Activated naive CD4-positive, alpha-beta T cell treated with anti-CD3 and anti-CD28 coated beads, Interleukin-2, amount 50 U/mL, for 24 hours (primary cell): ENCODE measurements around the gene COL27A1.

Source experiments
- H3K27ac Mint-ChIP-seq: one replicate; pipeline ENCODE4 v1.8.0; 2021; ENCODE audit warnings: mild to moderate bottlenecking, mixed read lengths
- H3K27me3 Mint-ChIP-seq: one replicate; pipeline ENCODE4 v1.8.0; 2021; ENCODE audit warnings: mixed read lengths
- H3K36me3 Mint-ChIP-seq: one replicate; pipeline ENCODE4 v1.8.0; 2021; ENCODE audit warnings: mixed read lengths
- H3K4me1 Mint-ChIP-seq: one replicate; pipeline ENCODE4 v1.8.0; 2021; ENCODE audit warnings: mixed read lengths
- H3K4me3 Mint-ChIP-seq: one replicate; pipeline ENCODE4 v1.8.0; 2021; ENCODE audit warnings: mild to moderate bottlenecking, mixed read lengths
- H3K9me3 Mint-ChIP-seq: one replicate; pipeline ENCODE4 v1.8.0; 2021; ENCODE audit warnings: mixed read lengths

The COL27A1 gene

GRCh38 chr9:114210691-114211276 lies 55.4 kb downstream of the COL27A1 start:
- H3K9me3 Mint-ChIP-seq: no peaks in the 10 kb centered on the region
- no peak overlapping the region for H3K4me3 Mint-ChIP-seq
- H3K36me3 Mint-ChIP-seq: no peaks in the 10 kb centered on the region
- no peaks in the 10 kb centered on the region for H3K4me1 Mint-ChIP-seq
- H3K27ac Mint-ChIP-seq: no peak overlapping the region
- no peaks in the 10 kb centered on the region for H3K27me3 Mint-ChIP-seq

- no peaks in the 10 kb centered on the region for H3K9me3 Mint-ChIP-seq
- no peak overlapping the region for H3K27ac Mint-ChIP-seq
- H3K4me3 Mint-ChIP-seq: no peak overlapping the region
- no peaks in the 10 kb centered on the region for H3K36me3 Mint-ChIP-seq
- H3K4me1 Mint-ChIP-seq: no peaks in the 10 kb centered on the region
- no peaks in the 10 kb centered on the region for H3K27me3 Mint-ChIP-seq
Measured at GRCh38 chr9:114212826-114213225, 57.5 kb downstream of the COL27A1 start.

GRCh38 chr9:114213566-114213965 lies 58.2 kb downstream of the COL27A1 start:
- no peak overlapping the region for H3K4me3 Mint-ChIP-seq
- H3K9me3 Mint-ChIP-seq: no peaks in the 10 kb centered on the region
- no peaks in the 10 kb centered on the region for H3K27me3 Mint-ChIP-seq
- H3K27ac Mint-ChIP-seq: no peak overlapping the region
- H3K36me3 Mint-ChIP-seq: no peaks in the 10 kb centered on the region
- H3K4me1 Mint-ChIP-seq: no peaks in the 10 kb centered on the region

- no peak overlapping the region for H3K4me3 Mint-ChIP-seq
Measured at GRCh38 chr9:114214181-114214580, 58.8 kb downstream of the COL27A1 start.

GRCh38 chr9:114214686-114215414 lies 59.5 kb downstream of the COL27A1 start:
- H3K9me3 Mint-ChIP-seq: no peaks in the 10 kb centered on the region
- H3K27me3 Mint-ChIP-seq: no peaks in the 10 kb centered on the region
- H3K4me1 Mint-ChIP-seq: no peaks in the 10 kb centered on the region
- H3K36me3 Mint-ChIP-seq: no peaks in the 10 kb centered on the region
- H3K4me3 Mint-ChIP-seq: no peak overlapping the region
- H3K27ac Mint-ChIP-seq: no peak overlapping the region

More at GRCh38 chr9:114214181-114214580, 58.8 kb downstream of the COL27A1 start:
- Mint-ChIP-seq H3K9me3 (no peaks in the 10 kb centered on the region), H3K4me1 (no peaks in the 10 kb centered on the region), H3K27me3 (no peaks in the 10 kb centered on the region), H3K27ac (no peak overlapping the region), H3K36me3 (no peaks in the 10 kb centered on the region)

GRCh38 chr9:114216081-114216480 lies 60.7 kb downstream of the COL27A1 start:
- H3K27ac Mint-ChIP-seq: no peak overlapping the region
- H3K9me3 Mint-ChIP-seq: no peaks in the 10 kb centered on the region
- H3K36me3 Mint-ChIP-seq: no peaks in the 10 kb centered on the region
- H3K4me3 Mint-ChIP-seq: no peak overlapping the region
- no peaks in the 10 kb centered on the region for H3K27me3 Mint-ChIP-seq
- H3K4me1 Mint-ChIP-seq: no peaks in the 10 kb centered on the region

GRCh38 chr9:114216976-114217375 lies 61.6 kb downstream of the COL27A1 start:
- Mint-ChIP-seq H3K27ac (no peak overlapping the region), H3K4me3 (no peak overlapping the region), H3K36me3 (no peaks in the 10 kb centered on the region), H3K4me1 (no peaks in the 10 kb centered on the region), H3K27me3 (no peaks in the 10 kb centered on the region), H3K9me3 (no peaks in the 10 kb centered on the region)

- H3K4me3 Mint-ChIP-seq: no peak overlapping the region
- no peaks in the 10 kb centered on the region for H3K9me3 Mint-ChIP-seq
- no peaks in the 10 kb centered on the region for H3K27me3 Mint-ChIP-seq
- H3K4me1 Mint-ChIP-seq: no peaks in the 10 kb centered on the region
- no peak overlapping the region for H3K27ac Mint-ChIP-seq
- no peaks in the 10 kb centered on the region for H3K36me3 Mint-ChIP-seq
Measured at GRCh38 chr9:114218264-114219120, 63.2 kb downstream of the COL27A1 start.

GRCh38 chr9:114220061-114220541 lies 64.8 kb downstream of the COL27A1 start:
- Mint-ChIP-seq H3K4me1 (no peaks in the 10 kb centered on the region), H3K36me3 (no peaks in the 10 kb centered on the region), H3K4me3 (no peak overlapping the region), H3K27me3 (no peaks in the 10 kb centered on the region), H3K9me3 (no peaks in the 10 kb centered on the region), H3K27ac (no peak overlapping the region)

- H3K36me3 Mint-ChIP-seq: no peaks in the 10 kb centered on the region
- no peak overlapping the region for H3K4me3 Mint-ChIP-seq
- H3K27ac Mint-ChIP-seq: no peak overlapping the region
- no peaks in the 10 kb centered on the region for H3K27me3 Mint-ChIP-seq
- H3K4me1 Mint-ChIP-seq: no peaks in the 10 kb centered on the region
- H3K9me3 Mint-ChIP-seq: no peaks in the 10 kb centered on the region
Measured at GRCh38 chr9:114221706-114222465, 66.5 kb downstream of the COL27A1 start.

GRCh38 chr9:114223564-114224246 lies 68.4 kb downstream of the COL27A1 start:
- no peak overlapping the region for H3K27ac Mint-ChIP-seq
- H3K27me3 Mint-ChIP-seq: no peaks in the 10 kb centered on the region
- H3K36me3 Mint-ChIP-seq: no peaks in the 10 kb centered on the region
- no peaks in the 10 kb centered on the region for H3K4me1 Mint-ChIP-seq
- H3K4me3 Mint-ChIP-seq: no peak overlapping the region
- no peaks in the 10 kb centered on the region for H3K9me3 Mint-ChIP-seq

GRCh38 chr9:114224247-114224610 lies 68.9 kb downstream of the COL27A1 start:
- H3K4me3 Mint-ChIP-seq: no peak overlapping the region
- H3K9me3 Mint-ChIP-seq: no peaks in the 10 kb centered on the region
- no peak overlapping the region for H3K27ac Mint-ChIP-seq

GRCh38 chr9:114225561-114226212 lies 70.3 kb downstream of the COL27A1 start:
- Mint-ChIP-seq H3K36me3 (no peaks in the 10 kb centered on the region), H3K4me1 (no peaks in the 10 kb centered on the region), H3K27ac (no peak overlapping the region), H3K9me3 (no peaks in the 10 kb centered on the region), H3K4me3 (no peak overlapping the region), H3K27me3 (no peaks in the 10 kb centered on the region)

More at GRCh38 chr9:114224247-114224610, 68.9 kb downstream of the COL27A1 start:
- Mint-ChIP-seq H3K36me3 (no peaks in the 10 kb centered on the region), H3K27me3 (no peaks in the 10 kb centered on the region), H3K4me1 (no peaks in the 10 kb centered on the region)

GRCh38 chr9:114226246-114227055 lies 71.1 kb downstream of the COL27A1 start:
- no peak overlapping the region for H3K4me3 Mint-ChIP-seq
- H3K9me3 Mint-ChIP-seq: no peaks in the 10 kb centered on the region
- H3K4me1 Mint-ChIP-seq: no peaks in the 10 kb centered on the region
- no peaks in the 10 kb centered on the region for H3K27me3 Mint-ChIP-seq
- H3K36me3 Mint-ChIP-seq: no peaks in the 10 kb centered on the region
- no peak overlapping the region for H3K27ac Mint-ChIP-seq
